K562 (cell line): ENCODE measurements around the gene MIR17HG. TPM values are rescaled to one million over a fixed set of nuclear protein-coding genes. Genes with fewer than 3 reads are reported as not detected.
"Not testable (repeated sequence)": the region's sequence is repeated elsewhere in the genome, so short reads cannot be mapped to it uniquely, and the experiment has no call there.

Experiments
- ATAC-seq: fragments of 200-7000 bp; cut with Tn5 transposase; 3 replicates; pipeline ENCODE4 v1.9.1; 2020; ENCODE audit warnings: moderate library complexity
- BruUV-seq: library from RNA; stranded (reverse); fragments of 400-500 nt; replicated peaks from 2 replicates; lab custom pipeline; 2021; lab: Mats Ljungman, UMichigan
- CTCF ChIA-PET: fragments of 300-600 bp; formaldehyde crosslinking; extraction: SDS; loops from one replicate; lab custom pipeline; 2021; ENCODE audit warnings: low intra/inter-chr PET ratio; lab: Yijun Ruan, JAX
- POLR2A ChIA-PET: fragments of 300-600, 350-650 bp; sonication (Branson Sonifier 250); formaldehyde crosslinking; extraction: SDS; loops from one replicate; lab custom pipeline; 2021; ENCODE audit warnings: antibody characterized with exemption, inconsistent platforms; lab: Yijun Ruan, JAX
- DNase-seq, 4 experiments: peaks; one replicate each; pipeline versions ENCODE4 v3.0.0 to v3.0.0-alpha.2; 2011 to 2018; ENCODE audit warnings: low spot score in 3 of 4, mixed read lengths in 3 of 4; ENCODE audit errors: extremely low read depth in 1 of 4
- FAIRE-seq: peaks from 2 replicates; lab custom pipeline; 2011; peaks lifted over from hg19 to GRCh38; lab: Jason Lieb, UNC
- H2AFZ ChIP-seq: 2 replicates; pipeline ENCODE4 v1.6.0; 2011; ENCODE audit warnings: low read depth, low read length, control low read depth, inconsistent platforms
- H3K27ac ChIP-seq: fragments of 200-600 bp; 3 replicates; pipeline ENCODE4 v1.8.0; 2011; ENCODE audit warnings: low read depth, mild to moderate bottlenecking, control low read depth, inconsistent platforms, low read length, moderate library complexity, mixed read lengths; ENCODE audit errors: extremely low read depth
- H3K27me3 ChIP-seq, 2 experiments: fragments of 300-600 bp in 1 of 2; 2 replicates in 1 of 2; 3 replicates in 1 of 2; pipeline versions ENCODE4 v1.6.0 to v1.8.0; 2011; ENCODE audit warnings: inconsistent platforms in 2 of 2, low read length in 2 of 2, mild to moderate bottlenecking in 1 of 2, mixed read lengths in 1 of 2, moderate library complexity in 1 of 2; ENCODE audit not compliant: control insufficient read depth in 2 of 2, insufficient read depth in 2 of 2
- H3K36me3 ChIP-seq: fragments of 300-600 bp; 3 replicates; pipeline ENCODE4 v1.8.0; 2011; ENCODE audit warnings: mild to moderate bottlenecking, low read length, inconsistent platforms; ENCODE audit not compliant: control insufficient read depth, insufficient read depth
- H3K4me1 ChIP-seq, 2 experiments: fragments of 200-600 bp in 1 of 2; replicated peaks in 1 of 2; 2 replicates in 1 of 2; 3 replicates in 1 of 2; pipeline versions ENCODE4 v1.5.1 to v1.8.0; 2011; ENCODE audit warnings: inconsistent platforms in 2 of 2, low read length in 2 of 2, mild to moderate bottlenecking in 1 of 2, mixed read lengths in 1 of 2, moderate library complexity in 1 of 2; ENCODE audit not compliant: control insufficient read depth in 2 of 2, insufficient read depth in 2 of 2
- H3K4me2 ChIP-seq: 2 replicates; pipeline ENCODE4 v1.6.1; 2011; ENCODE audit warnings: low read length, control low read depth, inconsistent platforms, mixed read lengths; ENCODE audit not compliant: insufficient read depth
- H3K4me3 ChIP-seq: fragments of 200-600 bp; sonication (generic), shearing (Covaris generic); 2 replicates; pipeline ENCODE4 v1.5.1; 2016; ENCODE audit warnings: control low read depth, inconsistent platforms
- H3K79me2 ChIP-seq: fragments of 200-600 bp; 3 replicates; pipeline ENCODE4 v1.8.0; 2011; ENCODE audit warnings: low read length, inconsistent platforms; ENCODE audit not compliant: control insufficient read depth, insufficient read depth
- H3K9ac ChIP-seq, 2 experiments: 2 replicates each; pipeline versions ENCODE4 v1.6.0 to v1.6.1; 2011; ENCODE audit warnings: low read depth in 2 of 2, low read length in 2 of 2, control low read depth in 1 of 2, inconsistent platforms in 1 of 2, mild to moderate bottlenecking in 1 of 2, mixed read lengths in 1 of 2; ENCODE audit not compliant: insufficient read depth in 1 of 2
- H3K9me1 ChIP-seq: one replicate; pipeline ENCODE4 v1.6.0; 2011; ENCODE audit warnings: inconsistent platforms, mild to moderate bottlenecking, low read length, moderate library complexity; ENCODE audit not compliant: control insufficient read depth, insufficient read depth
- H3K9me3 ChIP-seq: replicated peaks from 2 replicates; pipeline ENCODE4 v1.5.1; 2011; ENCODE audit warnings: low read depth, low read length, inconsistent platforms; ENCODE audit not compliant: control insufficient read depth, insufficient read depth
- H4K20me1 ChIP-seq: replicated peaks from 2 replicates; pipeline ENCODE4 v1.6.1; 2011; ENCODE audit warnings: low read length, inconsistent platforms, mixed read lengths; ENCODE audit not compliant: control insufficient read depth, insufficient read depth
- HINFP ChIP-seq: fragments of 450-650 bp; conservative IDR thresholded peaks from 2 replicates; pipeline ENCODE4 v1.6.1; 2016; ENCODE audit warnings: missing genetic modification characterization, low read depth, mild to moderate bottlenecking, control low read depth, missing compliant biosample characterization
- TSC22D4 ChIP-seq: fragments of 450-650 bp; IDR thresholded peaks from 2 replicates; pipeline ENCODE4 v1.6.1; 2016; ENCODE audit warnings: missing genetic modification characterization, missing biosample characterization, control low read depth
- ZC3H4 ChIP-seq: sonication (generic); formaldehyde crosslinking; IDR thresholded peaks from 2 replicates; pipeline ENCODE4 v1.9.0; 2021; ENCODE audit warnings: missing genetic modification reagents, borderline replicate concordance
- ZNF3 ChIP-seq: fragments of 250-450 bp; sonication (Bioruptor Pico); IDR thresholded peaks from 2 replicates; pipeline ENCODE4 v1.5.0; 2021; ENCODE audit warnings: mild to moderate bottlenecking, moderate library complexity
- WGBS: fragments of 100-300 bp; shearing (Covaris generic); methylation state at CpG from one replicate; pipeline ENCODE4 v1.1.6; 2016; ENCODE audit warnings: low coverage, mixed read lengths; ENCODE audit not compliant: insufficient coverage; ENCODE audit errors: missing lambda C conversion rate; 5-methylcytosine and 5-hydroxymethylcytosine counted together
- in situ Hi-C: fragments of 300-500 bp; cut with MboI; formaldehyde crosslinking; loops from 4 replicates; pipeline ENCODE4 v1.15.0; 2018; ENCODE audit warnings: inconsistent platforms, mixed read lengths
- intact Hi-C: fragments of 100-400 bp; cut with micrococcal nuclease; formaldehyde crosslinking; loops from 2 replicates; pipeline ENCODE4 v1.14.2; 2022
- polyA plus RNA-seq, 8 experiments: library from polyadenylated mRNA; depleted of rRNA in 4 of 8; stranded (reverse) in 5 of 8; unstranded in 3 of 8; fragments of >200 nt; fragmentation: Nextera tagmentation in 2 of 8; fragmentation: Illumina TruSeq in 1 of 8; extraction: Ambion mirVana in 2 of 8; extraction: Trizol in 1 of 8; gene quantifications; 2 replicates each; pipeline versions ENCODE4 v1.2.1 to v1.2.3, GENCODE V29; 2011 to 2014; ENCODE audit warnings: inconsistent platforms in 1 of 8, missing spikeins in 1 of 8
- total RNA-seq, 7 experiments: library from RNA; depleted of rRNA in 6 of 7; stranded (reverse); fragments of >200 nt in 6 of 7; fragmentation: Illumina TruSeq in 2 of 7; extraction: Trizol in 2 of 7; gene quantifications; 2 replicates each; pipeline versions ENCODE4 v1.2.1 to v1.2.3, GENCODE V29; 2011 to 2021; ENCODE audit warnings: low replicate concordance in 1 of 7

Gene MIR17HG
- total and polyA plus RNA-seq, 9 of the 15 experiments (the other 6 are each of a cell fraction or from before 2014, with no cell fraction given) = 44.2 to 218 (median 77.8) TPM

DNA sequence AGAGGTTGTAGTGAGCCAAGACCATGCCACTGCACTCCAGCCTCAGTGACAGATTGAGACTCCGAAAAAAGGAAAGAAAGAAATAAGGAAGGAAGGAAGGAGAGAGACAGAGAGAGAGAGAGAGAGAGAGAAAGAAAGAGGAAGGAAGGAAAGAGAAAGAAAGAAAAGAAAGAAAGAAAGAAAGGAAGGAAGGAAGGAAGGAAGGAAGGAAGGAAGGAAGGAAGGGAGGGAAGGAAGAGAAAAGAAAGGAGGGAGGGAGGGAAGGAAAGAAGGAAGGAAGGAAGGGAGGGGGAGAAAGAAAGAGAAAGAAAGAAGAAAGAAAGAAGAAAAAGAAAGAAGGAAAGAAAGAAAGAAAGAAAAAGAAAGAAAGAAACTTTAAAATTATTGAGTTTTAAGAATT lies 26.5 kb upstream of the MIR17HG start:
- WGBS = 0% methylated on average over 1 of the region's 1 CpG
- POLR2A ChIA-PET = interaction anchor here (1.0 to 2.0 kb wide), 2 partner anchors 26 to 33 kb away, joined by 3 to 6 read pairs; partner anchors contain the start of gene MIR17HG
- FAIRE-seq, H3K9me3 ChIP-seq, H3K9ac ChIP-seq, CTCF ChIA-PET, intact Hi-C loops, H3K9me1 ChIP-seq, DNase-seq, H4K20me1 ChIP-seq, ATAC-seq, in situ Hi-C loops, BruUV-seq, H3K4me1 ChIP-seq, H3K27me3 ChIP-seq, H3K27ac ChIP-seq: not testable (repeated sequence)
- TF ChIP-seq TSC22D4 (tag) (peak; percentile 85; the same call in 1 of the 2 replicates), HINFP (tag) (peak; percentile 62), ZNF3 (CRISPR knock-in tag) (0 out of 2 replicates have a peak, but pooled peaks have one; percentile 52)
- TF ChIP-seq, all 486 proteins: peak for 3; not testable (repeated sequence) for 483
- not testable (repeated sequence) for H3K36me3 ChIP-seq, H3K4me3 ChIP-seq, H3K79me2 ChIP-seq, H2AFZ ChIP-seq, H3K4me2 ChIP-seq

DNA sequence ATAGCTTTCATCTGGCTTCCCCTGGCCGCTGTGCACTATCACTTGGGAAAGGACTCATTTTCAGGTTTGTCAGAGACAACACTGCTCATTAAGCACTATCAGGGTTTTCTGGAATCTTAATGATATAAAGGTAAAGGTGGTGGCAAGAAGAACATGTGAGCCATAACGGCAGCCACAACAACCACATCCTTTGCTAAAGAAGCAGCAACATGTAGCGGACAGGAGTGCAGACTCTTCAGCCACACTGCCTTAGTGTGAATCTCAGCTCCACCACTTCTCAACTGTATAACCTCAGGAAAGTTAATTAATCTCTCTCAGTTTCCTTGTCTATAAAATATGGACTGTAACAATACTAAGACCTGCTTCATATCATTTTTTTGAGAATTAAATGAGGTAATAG lies 24.1 kb upstream of the MIR17HG start:
- BruUV-seq = no TSS peak
- intact Hi-C loops (no loop called here), in situ Hi-C loops (no loop called here)
- Histone ChIP-seq H3K36me3 (no peaks in the 10 kb centered on the region), H3K9me1 (no peaks in the 10 kb centered on the region), H3K4me3 (no peak overlapping the region), H3K27ac (no peak overlapping the region), H3K4me1 (no peaks in the 10 kb centered on the region), H3K79me2 (no peaks in the 10 kb centered on the region), H3K9me3 (no peaks in the 10 kb centered on the region), H3K9ac (no peak overlapping the region), H3K4me2 (no peak overlapping the region), H2AFZ (no peak overlapping the region), H3K27me3 (no peaks in the 10 kb centered on the region), H4K20me1 (no peaks in the 10 kb centered on the region)
- 2% methylated on average over 3 of the region's 3 CpGs for WGBS
- POLR2A ChIA-PET = interaction anchor here (0.7 to 2.3 kb wide), 8 partner anchors 10 to 266 kb away, joined by 3 to 16 read pairs (median 4); partner anchors contain the start of gene MIR17HG
- no peak for ATAC-seq
- FAIRE-seq = no peak
- DNase-seq = no peak
- CTCF ChIA-PET = no interaction called here
- no peak for TF ChIP-seq ZC3H4 (CRISPR knock-in tag)
